IMR-90 (cell line): Measurements from ENCODE around the gene PRELID3B. TPM values are rescaled to one million over a fixed set of nuclear protein-coding genes. Genes with fewer than 3 reads are reported as not detected.
A peak's percentile ranks its signal among the peaks of the same experiment; 100 is the strongest.

Experiments
- ATAC-seq: fragments of 200-7000 bp; cut with Tn5 transposase; 2 replicates; pipeline ENCODE4 v1.9.1; 2020; ENCODE audit warnings: low read depth, mild to moderate bottlenecking, moderate library complexity
- BruUV-seq: library from RNA; stranded (reverse); fragments of 400-500 nt; replicated peaks from 2 replicates; lab custom pipeline; 2021; lab: Mats Ljungman, UMichigan
- CTCF ChIA-PET: fragments of 300-600 bp; formaldehyde crosslinking; extraction: SDS; loops from one replicate; lab custom pipeline; 2021; ENCODE audit warnings: antibody characterized with exemption; lab: Yijun Ruan, JAX
- POLR2A ChIA-PET: fragments of 300-600 bp; sonication (Branson Sonifier 250); formaldehyde crosslinking; loops from one replicate; lab custom pipeline; 2022; ENCODE audit warnings: antibody characterized with exemption; ENCODE audit not compliant: unreplicated experiment; lab: Charles Lee
- DNase-seq: peaks from one replicate; pipeline ENCODE4 v3.0.0; 2013
- H2AFZ ChIP-seq: replicated peaks from 2 replicates; pipeline ENCODE3; 2013; ENCODE audit warnings: low read length, mild to moderate bottlenecking; ENCODE audit not compliant: poor library complexity
- H2AK5ac ChIP-seq: 2 replicates; pipeline ENCODE4 v1.6.1; 2013; ENCODE audit warnings: low read depth, low read length, inconsistent platforms
- H2AK9ac ChIP-seq: replicated peaks from 2 replicates; pipeline ENCODE3; 2013; ENCODE audit warnings: mild to moderate bottlenecking, low read depth, low read length, moderate library complexity; ENCODE audit not compliant: poor library complexity
- H2BK120ac ChIP-seq: 2 replicates; pipeline ENCODE4 v1.6.1; 2013; ENCODE audit warnings: low read depth, low read length, inconsistent platforms
- H2BK15ac ChIP-seq: 3 replicates; pipeline ENCODE4 v1.6.1; 2013; ENCODE audit warnings: low read depth, low read length, inconsistent platforms
- H2BK20ac ChIP-seq: 2 replicates; pipeline ENCODE4 v1.6.1; 2013; ENCODE audit warnings: low read depth, mild to moderate bottlenecking, inconsistent platforms, low read length, moderate library complexity
- H2BK5ac ChIP-seq: 2 replicates; pipeline ENCODE4 v1.6.1; 2013; ENCODE audit warnings: mild to moderate bottlenecking, low read depth, low read length, inconsistent platforms; ENCODE audit not compliant: poor library complexity, severe bottlenecking
- H3K14ac ChIP-seq: replicated peaks from 2 replicates; pipeline ENCODE4 v1.6.1; 2013; ENCODE audit warnings: low read depth, low read length, inconsistent platforms
- H3K18ac ChIP-seq: 2 replicates; pipeline ENCODE4 v1.6.1; 2013; ENCODE audit warnings: low read depth, low read length, control low read depth
- H3K23ac ChIP-seq: 2 replicates; pipeline ENCODE4 v1.6.1; 2013; ENCODE audit warnings: low read depth, low read length, inconsistent platforms
- H3K27ac ChIP-seq: 2 replicates; pipeline ENCODE4 v1.5.1; 2013; ENCODE audit warnings: mild to moderate bottlenecking, control low read depth, low read length; ENCODE audit not compliant: insufficient read depth
- H3K27me3 ChIP-seq: 2 replicates; pipeline ENCODE4 v1.6.1; 2013; ENCODE audit warnings: low read length; ENCODE audit not compliant: control insufficient read depth, insufficient read depth
- H3K36me3 ChIP-seq: 2 replicates; pipeline ENCODE4 v1.6.1; 2013; ENCODE audit warnings: low read length, mixed read lengths; ENCODE audit not compliant: control insufficient read depth, insufficient read depth
- H3K4ac ChIP-seq: 2 replicates; pipeline ENCODE4 v1.6.1; 2013; ENCODE audit warnings: low read depth, low read length, inconsistent platforms
- H3K4me1 ChIP-seq: 2 replicates; pipeline ENCODE4 v1.6.1; 2013; ENCODE audit warnings: low read length, mixed read lengths; ENCODE audit not compliant: control insufficient read depth, insufficient read depth
- H3K4me2 ChIP-seq: 2 replicates; pipeline ENCODE4 v1.6.1; 2013; ENCODE audit warnings: low read depth, mild to moderate bottlenecking, control low read depth, low read length, moderate library complexity
- H3K4me3 ChIP-seq: 2 replicates; pipeline ENCODE4 v1.5.1; 2013; ENCODE audit warnings: low read depth, mild to moderate bottlenecking, control low read depth, low read length, moderate library complexity; ENCODE audit not compliant: insufficient read depth
- H3K56ac ChIP-seq: 2 replicates; pipeline ENCODE4 v1.6.1; 2013; ENCODE audit warnings: low read length, inconsistent platforms; ENCODE audit not compliant: insufficient read depth; ENCODE audit errors: extremely low read depth
- H3K79me1 ChIP-seq, 2 experiments: 2 replicates each; pipeline ENCODE4 v1.6.1; 2013; ENCODE audit warnings: low read length in 2 of 2, inconsistent platforms in 1 of 2, low read depth in 1 of 2
- H3K9ac ChIP-seq: 2 replicates; pipeline ENCODE4 v1.6.1; 2013; ENCODE audit warnings: low read depth, low read length, control low read depth
- H3K9me1 ChIP-seq: 2 replicates; pipeline ENCODE4 v1.6.1; 2013; ENCODE audit warnings: low read length, inconsistent platforms; ENCODE audit not compliant: insufficient read depth
- H3K9me3 ChIP-seq: 2 replicates; pipeline ENCODE4 v1.6.1; 2013; ENCODE audit warnings: low read length; ENCODE audit not compliant: control insufficient read depth, insufficient read depth
- H4K20me1 ChIP-seq: 2 replicates; pipeline ENCODE4 v1.6.1; 2013; ENCODE audit warnings: low read length, inconsistent platforms; ENCODE audit not compliant: insufficient read depth
- H4K5ac ChIP-seq: 2 replicates; pipeline ENCODE4 v1.6.1; 2013; ENCODE audit warnings: mild to moderate bottlenecking, low read depth, low read length, control low read depth
- H4K8ac ChIP-seq, 2 experiments: 2 replicates each; pipeline ENCODE4 v1.6.1; 2013; ENCODE audit warnings: low read depth in 2 of 2, low read length in 2 of 2, control low read depth in 1 of 2, inconsistent platforms in 1 of 2
- H4K91ac ChIP-seq: 2 replicates; pipeline ENCODE4 v1.6.1; 2013; ENCODE audit warnings: low read depth, low read length, inconsistent platforms; ENCODE audit not compliant: insufficient read depth
- BHLHE40 ChIP-seq: fragments of 150-350 bp; IDR thresholded peaks from 2 replicates; pipeline ENCODE4 v1.6.1; 2016; ENCODE audit warnings: mild to moderate bottlenecking, low read depth, low read length
- CEBPB ChIP-seq: IDR thresholded peaks from 2 replicates; pipeline ENCODE4 v1.6.1; 2012; ENCODE audit warnings: low read depth, low read length, improper control_type of control experiment
- CHD1 ChIP-seq: IDR thresholded peaks from 2 replicates; pipeline ENCODE4 v1.6.1; 2012; ENCODE audit warnings: low read depth, low read length, improper control_type of control experiment
- FOS ChIP-seq: fragments of 150-350 bp; IDR thresholded peaks from 2 replicates; pipeline ENCODE4 v1.6.1; 2016; ENCODE audit warnings: low read depth, low read length
- MAFK ChIP-seq: IDR thresholded peaks from 2 replicates; pipeline ENCODE4 v1.6.1; 2012; ENCODE audit warnings: low read depth, low read length, improper control_type of control experiment
- MAZ ChIP-seq: IDR thresholded peaks from 2 replicates; pipeline ENCODE4 v1.6.1; 2012; ENCODE audit warnings: low read depth, mild to moderate bottlenecking, low read length, improper control_type of control experiment, moderate library complexity, borderline replicate concordance
- MXI1 ChIP-seq: IDR thresholded peaks from 2 replicates; pipeline ENCODE4 v1.6.1; 2012; ENCODE audit warnings: low read depth, mild to moderate bottlenecking, low read length, moderate library complexity, borderline replicate concordance
- NFE2L2 ChIP-seq: fragments of 150-350 bp; IDR thresholded peaks from 2 replicates; pipeline ENCODE4 v1.6.1; 2016; ENCODE audit warnings: low read depth, mild to moderate bottlenecking, low read length
- POLR2A ChIP-seq: IDR thresholded peaks from 2 replicates; pipeline ENCODE4 v1.6.1; 2012; ENCODE audit warnings: mild to moderate bottlenecking, low read depth, low read length
- RAD21 ChIP-seq: IDR thresholded peaks from 2 replicates; pipeline ENCODE4 v1.6.1; 2012; ENCODE audit warnings: low read length, improper control_type of control experiment
- RCOR1 ChIP-seq: IDR thresholded peaks from 2 replicates; pipeline ENCODE4 v1.6.1; 2012; ENCODE audit warnings: mild to moderate bottlenecking, low read length, improper control_type of control experiment; ENCODE audit not compliant: insufficient replicate concordance
- RFX5 ChIP-seq: IDR thresholded peaks from 2 replicates; pipeline ENCODE4 v1.8.0; 2012; ENCODE audit warnings: low read depth, mild to moderate bottlenecking, low read length, moderate library complexity
- SMC3 ChIP-seq: fragments of 150-350 bp; IDR thresholded peaks from 2 replicates; pipeline ENCODE4 v1.6.1; 2016; ENCODE audit warnings: low read depth, mild to moderate bottlenecking, antibody characterized with exemption, low read length, moderate library complexity
- WGBS, 2 experiments: methylation state at CpG; one replicate each; pipeline versions ENCODE4 v1.1.5 to v1.1.7; 2013; ENCODE audit warnings: missing lambda C conversion rate in 2 of 2; ENCODE audit not compliant: insufficient read length in 1 of 2; ENCODE audit errors: extremely low coverage in 2 of 2; 5-methylcytosine and 5-hydroxymethylcytosine counted together
- dilution Hi-C: fragments of 300-500 bp; cut with HindIII; formaldehyde crosslinking; loops from one replicate; pipeline ENCODE4 v1.14.3; 2018; ENCODE audit warnings: low sequenced_read_pairs; ENCODE audit not compliant: unreplicated experiment
- in situ Hi-C: fragments of 300-500 bp; cut with MboI; formaldehyde crosslinking; loops from 3 replicates; pipeline ENCODE4 v1.14.3; 2019; ENCODE audit warnings: low sequenced_read_pairs, inconsistent platforms, mixed read lengths
- intact Hi-C: fragments of 100-400 bp; cut with micrococcal nuclease; formaldehyde crosslinking; loops from 2 replicates; pipeline ENCODE4 v1.10.0; 2022
- polyA plus RNA-seq, 3 experiments: library from polyadenylated mRNA; depleted of rRNA; stranded (reverse); fragments of >200 nt; gene quantifications; 2 replicates each; pipeline ENCODE4 v1.2.3, GENCODE V29; 2012; ENCODE audit warnings: low replicate concordance in 1 of 3
- total RNA-seq: library from RNA; depleted of rRNA; stranded (reverse); fragments of >200 nt; gene quantifications from 2 replicates; pipeline ENCODE4 v1.2.3, GENCODE V29; 2012
- TF ChIP-seq, protein P1 (sequence below): fragments of 150-350 bp; IDR thresholded peaks from 2 replicates; pipeline ENCODE4 v1.6.1; 2017; ENCODE audit warnings: mild to moderate bottlenecking, antibody characterized with exemption, low read length, low read depth
- TF ChIP-seq, protein P2 (sequence below): conservative IDR thresholded peaks from 2 replicates; pipeline ENCODE4 v1.5.1; 2012; ENCODE audit warnings: mild to moderate bottlenecking, low read depth, low read length, improper control_type of control experiment
- TF ChIP-seq, protein P3 (sequence below): fragments of 150-350 bp; IDR thresholded peaks from 2 replicates; pipeline ENCODE4 v1.6.1; 2016; ENCODE audit warnings: low read depth, mild to moderate bottlenecking, low read length, moderate library complexity, borderline replicate concordance

Gene PRELID3B
- total and polyA plus RNA-seq, 2 of the 4 experiments (the other 2 are of a cell fraction): 24.8 to 41.9 TPM

DNA sequence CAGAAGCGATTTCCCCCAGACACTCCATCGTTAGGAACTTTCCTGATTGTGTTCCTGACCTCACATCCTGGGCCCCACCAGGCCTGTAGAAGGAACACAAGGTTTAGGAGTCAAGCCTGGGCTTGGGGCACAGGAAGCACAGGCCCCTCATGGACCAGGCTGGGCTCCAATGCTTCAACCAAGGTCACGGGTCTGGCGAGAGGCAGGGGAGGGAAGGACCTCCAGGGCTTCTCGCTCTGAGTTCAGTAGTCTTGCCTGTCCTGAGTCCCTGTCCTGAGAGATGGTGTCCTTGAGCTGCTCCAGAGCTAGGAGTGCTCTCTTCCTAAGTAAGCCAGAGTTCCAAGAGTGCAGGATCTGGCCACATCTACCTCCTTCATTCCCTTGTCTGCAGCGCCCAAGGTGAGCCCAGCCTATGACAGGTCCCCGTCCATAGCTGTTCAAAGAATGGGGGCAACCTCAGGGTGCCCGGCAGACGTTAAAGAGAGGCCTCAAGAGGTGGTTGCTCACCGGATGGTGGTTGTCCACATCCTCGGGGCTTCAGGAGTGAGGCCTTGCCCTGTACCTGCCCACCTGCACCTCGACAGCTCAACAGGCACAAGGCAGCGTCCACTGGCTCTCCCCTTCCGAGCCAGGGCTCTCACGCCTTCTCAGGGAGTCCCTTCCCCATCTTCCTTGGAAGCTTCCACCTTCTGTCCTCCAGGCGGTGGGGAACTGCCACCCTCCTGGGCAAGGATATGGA lies 24.9 kb downstream of the PRELID3B start:
- Histone ChIP-seq H2AK9ac (peak overlapping the region; percentile 44), H3K4me2 (no peak overlapping the region), H3K27me3 (no peaks in the 10 kb centered on the region), H4K5ac (no peak overlapping the region), H2BK5ac (no peak overlapping the region), H4K91ac (no peak overlapping the region), H3K4me1 (peaks cover 13% of the 10 kb centered on the region), H3K23ac (no peak overlapping the region), H3K27ac (no peak overlapping the region), H3K56ac (no peak overlapping the region), H3K79me1 (peaks cover 0 to 13% of the 10 kb centered on the region in 2 experiments; a peak in 2 of 4 replicates), H2AFZ (peak overlapping the region; percentile 40), H4K20me1 (peaks cover 9% of the 10 kb centered on the region), H2AK5ac (no peak overlapping the region), H3K9me1 (peaks cover 17% of the 10 kb centered on the region), H3K18ac (no peak overlapping the region), H2BK20ac (no peak overlapping the region), H3K36me3 (peaks cover 1% of the 10 kb centered on the region), H3K14ac (no peak overlapping the region), H3K4me3 (no peak overlapping the region), H2BK120ac (no peak overlapping the region), H2BK15ac (no peak overlapping the region), H3K9me3 (no peaks in the 10 kb centered on the region), H3K4ac (no peak overlapping the region), H4K8ac (no peak overlapping the region), H3K9ac (no peak overlapping the region)
- WGBS, 2 experiments: 100% methylated on average over 4 of the region's 16 CpGs; no CpG with 5 or more reads in 1 of the 2 experiments
- BruUV-seq: no TSS peak
- ChIA-PET CTCF (no interaction called here), POLR2A (no interaction called here)
- TF ChIP-seq FOS (no peak), SMC3 (no peak), CEBPB (no peak), POLR2A (no peak), BHLHE40 (no peak), RFX5 (no peak), MXI1 (no peak), CHD1 (no peak), RCOR1 (no peak), MAFK (no peak), NFE2L2 (no peak), MAZ (no peak), RAD21 (no peak)
- TF ChIP-seq, protein P1, sequence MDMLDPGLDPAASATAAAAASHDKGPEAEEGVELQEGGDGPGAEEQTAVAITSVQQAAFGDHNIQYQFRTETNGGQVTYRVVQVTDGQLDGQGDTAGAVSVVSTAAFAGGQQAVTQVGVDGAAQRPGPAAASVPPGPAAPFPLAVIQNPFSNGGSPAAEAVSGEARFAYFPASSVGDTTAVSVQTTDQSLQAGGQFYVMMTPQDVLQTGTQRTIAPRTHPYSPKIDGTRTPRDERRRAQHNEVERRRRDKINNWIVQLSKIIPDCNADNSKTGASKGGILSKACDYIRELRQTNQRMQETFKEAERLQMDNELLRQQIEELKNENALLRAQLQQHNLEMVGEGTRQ: no peak
- TF ChIP-seq, protein P2, sequence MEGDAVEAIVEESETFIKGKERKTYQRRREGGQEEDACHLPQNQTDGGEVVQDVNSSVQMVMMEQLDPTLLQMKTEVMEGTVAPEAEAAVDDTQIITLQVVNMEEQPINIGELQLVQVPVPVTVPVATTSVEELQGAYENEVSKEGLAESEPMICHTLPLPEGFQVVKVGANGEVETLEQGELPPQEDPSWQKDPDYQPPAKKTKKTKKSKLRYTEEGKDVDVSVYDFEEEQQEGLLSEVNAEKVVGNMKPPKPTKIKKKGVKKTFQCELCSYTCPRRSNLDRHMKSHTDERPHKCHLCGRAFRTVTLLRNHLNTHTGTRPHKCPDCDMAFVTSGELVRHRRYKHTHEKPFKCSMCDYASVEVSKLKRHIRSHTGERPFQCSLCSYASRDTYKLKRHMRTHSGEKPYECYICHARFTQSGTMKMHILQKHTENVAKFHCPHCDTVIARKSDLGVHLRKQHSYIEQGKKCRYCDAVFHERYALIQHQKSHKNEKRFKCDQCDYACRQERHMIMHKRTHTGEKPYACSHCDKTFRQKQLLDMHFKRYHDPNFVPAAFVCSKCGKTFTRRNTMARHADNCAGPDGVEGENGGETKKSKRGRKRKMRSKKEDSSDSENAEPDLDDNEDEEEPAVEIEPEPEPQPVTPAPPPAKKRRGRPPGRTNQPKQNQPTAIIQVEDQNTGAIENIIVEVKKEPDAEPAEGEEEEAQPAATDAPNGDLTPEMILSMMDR: no peak
- TF ChIP-seq, protein P3, sequence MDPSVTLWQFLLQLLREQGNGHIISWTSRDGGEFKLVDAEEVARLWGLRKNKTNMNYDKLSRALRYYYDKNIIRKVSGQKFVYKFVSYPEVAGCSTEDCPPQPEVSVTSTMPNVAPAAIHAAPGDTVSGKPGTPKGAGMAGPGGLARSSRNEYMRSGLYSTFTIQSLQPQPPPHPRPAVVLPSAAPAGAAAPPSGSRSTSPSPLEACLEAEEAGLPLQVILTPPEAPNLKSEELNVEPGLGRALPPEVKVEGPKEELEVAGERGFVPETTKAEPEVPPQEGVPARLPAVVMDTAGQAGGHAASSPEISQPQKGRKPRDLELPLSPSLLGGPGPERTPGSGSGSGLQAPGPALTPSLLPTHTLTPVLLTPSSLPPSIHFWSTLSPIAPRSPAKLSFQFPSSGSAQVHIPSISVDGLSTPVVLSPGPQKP: no peak
- DNase-seq (no peak), ATAC-seq (no peak)
- in situ Hi-C loops (no loop called here), intact Hi-C loops (no loop called here), dilution Hi-C loops (no loop called here)
